Fibroblast of mammary gland (primary cell): Measurements from ENCODE around the gene SSX2.
"Not testable (repeated sequence)": the region's sequence is repeated elsewhere in the genome, so short reads cannot be mapped to it uniquely, and the experiment has no call there.

Source experiments
- DNase-seq: peaks from one replicate; pipeline ENCODE4 v3.0.0-alpha.2; 2010; ENCODE audit warnings: low read depth
- H3K4me3 ChIP-seq: 2 replicates; pipeline ENCODE4 v1.5.1; 2011; ENCODE audit warnings: low read depth, mild to moderate bottlenecking, low read length, moderate library complexity; ENCODE audit not compliant: control insufficient read depth

Gene SSX2

GRCh38 chrX:52707078-52707477 is at the start of gene SSX2:
Gene SSX2 (minus strand): TSS chrX:52707178. CDS start chrX:52705749, 1,429 bp downstream.
- DNase-seq, H3K4me3 ChIP-seq: not testable (repeated sequence)

- H3K4me3 ChIP-seq, DNase-seq: not testable (repeated sequence)
Measured at GRCh38 chrX:52750952-52751351, 44.0 kb upstream of the SSX2 start, which contains the start of gene SSX2B. Gene SSX2B (plus strand): TSS chrX:52751252. CDS start chrX:52752681, 1,429 bp downstream.

GRCh38 chrX:52692034-52692433 is 14.9 kb downstream of the SSX2 start:
- H3K4me3 ChIP-seq, DNase-seq: not testable (repeated sequence)

GRCh38 chrX:52662218-52662617 is 44.8 kb downstream of the SSX2 start:
- not testable (repeated sequence) for H3K4me3 ChIP-seq, DNase-seq

GRCh38 chrX:52655475-52655874 is 51.5 kb downstream of the SSX2 start:
- H3K4me3 ChIP-seq, DNase-seq: not testable (repeated sequence)

GRCh38 chrX:52654800-52655199 is 52.2 kb downstream of the SSX2 start, which contains the start of gene SSX7:
Gene SSX7 (minus strand): TSS chrX:52654900. CDS start chrX:52653472, 1,428 bp downstream.
- not testable (repeated sequence) for H3K4me3 ChIP-seq, DNase-seq

GRCh38 chrX:52650676-52651075 is 56.3 kb downstream of the SSX2 start:
- H3K4me3 ChIP-seq, DNase-seq: not testable (repeated sequence)

- not testable (repeated sequence) for DNase-seq, H3K4me3 ChIP-seq
Measured at GRCh38 chrX:52648956-52649355, 58.0 kb downstream of the SSX2 start.
